HepG2 (cell line): Measurements from ENCODE around the gene ZNHIT1. TPM values are rescaled to one million over a fixed set of nuclear protein-coding genes. Genes with fewer than 3 reads are reported as not detected.

Experiments used
- ATF7-NPFF ChIP-seq: sonication (generic); formaldehyde crosslinking; IDR thresholded peaks from 2 replicates; pipeline ENCODE4 v1.8.1; 2023; ENCODE audit warnings: mild to moderate bottlenecking, low read depth, missing genetic modification reagents, moderate library complexity
- MAZ ChIP-seq, 2 experiments: sonication (generic) in 1 of 2; formaldehyde crosslinking in 1 of 2; IDR thresholded peaks; 2 replicates each; pipeline versions ENCODE4 v1.5.0 to v1.6.1; 2012 to 2020; ENCODE audit warnings: low read depth in 2 of 2, mild to moderate bottlenecking in 2 of 2, borderline replicate concordance in 1 of 2, improper control_type of control experiment in 1 of 2, low read length in 1 of 2, missing genetic modification reagents in 1 of 2, moderate library complexity in 1 of 2
- PRPF4 ChIP-seq: fragments of 200-400 bp; formaldehyde crosslinking; IDR thresholded peaks from 2 replicates; pipeline ENCODE4 v1.6.1; 2016; ENCODE audit warnings: low read length, low read depth; ENCODE audit not compliant: poor library complexity, severe bottlenecking
- SCMH1 ChIP-seq: sonication (generic); formaldehyde crosslinking; IDR thresholded peaks from 2 replicates; pipeline ENCODE4 v1.9.0; 2021; ENCODE audit warnings: missing genetic modification reagents, mild to moderate bottlenecking, borderline replicate concordance
- SP1 ChIP-seq, 2 experiments: fragments of 450-650 bp in 1 of 2; sonication (generic) in 1 of 2; formaldehyde crosslinking in 1 of 2; IDR thresholded peaks; 2 replicates each; pipeline versions ENCODE4 v1.4.0 to v1.6.1; 2016 to 2020; ENCODE audit warnings: missing genetic modification reagents in 1 of 2
- TBX3 ChIP-seq: fragments of 450-650 bp; IDR thresholded peaks from 2 replicates; pipeline ENCODE4 v1.6.1; 2017; ENCODE audit warnings: antibody characterized with exemption, mild to moderate bottlenecking, inconsistent platforms, borderline replicate concordance
- ZC3H4 ChIP-seq: sonication (generic); formaldehyde crosslinking; IDR thresholded peaks from 2 replicates; pipeline ENCODE4 v1.4.0; 2020; ENCODE audit warnings: missing genetic modification reagents, borderline replicate concordance
- ZFP90 ChIP-seq: sonication (generic); formaldehyde crosslinking; IDR thresholded peaks from 2 replicates; pipeline ENCODE4 v1.8.0; 2022; ENCODE audit warnings: missing genetic modification reagents, mild to moderate bottlenecking, inconsistent platforms, borderline replicate concordance
- ZNF136 ChIP-seq: sonication (generic); formaldehyde crosslinking; IDR thresholded peaks from 2 replicates; pipeline ENCODE4 v1.8.1; 2022; ENCODE audit warnings: low read depth, mild to moderate bottlenecking, moderate library complexity, missing genetic modification reagents
- ZNF33B ChIP-seq: sonication (generic); formaldehyde crosslinking; IDR thresholded peaks from 2 replicates; pipeline ENCODE4 v1.5.1; 2020; ENCODE audit warnings: mild to moderate bottlenecking, missing genetic modification reagents
- ZNF446 ChIP-seq: sonication (generic); formaldehyde crosslinking; IDR thresholded peaks from 2 replicates; pipeline ENCODE4 v1.5.0; 2020; ENCODE audit warnings: mild to moderate bottlenecking, missing genetic modification reagents
- ZNF530 ChIP-seq: sonication (generic); formaldehyde crosslinking; IDR thresholded peaks from 2 replicates; pipeline ENCODE4 v1.5.0; 2020; ENCODE audit warnings: low read depth, mild to moderate bottlenecking, missing genetic modification reagents
- ZNF552 ChIP-seq: sonication (generic); formaldehyde crosslinking; IDR thresholded peaks from 2 replicates; pipeline ENCODE4 v1.9.0; 2022; ENCODE audit warnings: missing genetic modification reagents, mild to moderate bottlenecking, borderline replicate concordance
- polyA plus RNA-seq, 8 experiments: library from polyadenylated mRNA; depleted of rRNA in 3 of 8; stranded (reverse) in 7 of 8; unstranded in 1 of 8; fragments of >200 nt; fragmentation: Illumina TruSeq in 4 of 8; extraction: Trizol in 4 of 8; gene quantifications; 2 replicates each; pipeline versions ENCODE4 v1.2.1 to v1.2.3, GENCODE V29; 2011 to 2016; ENCODE audit warnings: low read depth in 4 of 8, missing spikeins in 1 of 8, mixed read lengths in 1 of 8; ENCODE audit not compliant: insufficient read depth in 1 of 8
- total RNA-seq, 5 experiments: library from RNA; depleted of rRNA; stranded (reverse); fragments of >200 nt; fragmentation: Illumina TruSeq; extraction: Trizol; gene quantifications; 2 replicates each; pipeline ENCODE4 v1.2.3, GENCODE V29; 2016; ENCODE audit warnings: low read depth in 1 of 5
- TF ChIP-seq, protein P1 (sequence below): sonication (generic); formaldehyde crosslinking; IDR thresholded peaks from 2 replicates; pipeline ENCODE4 v1.4.0; 2020; ENCODE audit warnings: missing genetic modification reagents, low read depth, mild to moderate bottlenecking, borderline replicate concordance
- TF ChIP-seq, protein P2 (sequence below), 2 experiments: sonication (generic) in 1 of 2; formaldehyde crosslinking in 1 of 2; IDR thresholded peaks; 2 replicates each; pipeline versions ENCODE4 v1.4.0 to v1.6.1; 2016 to 2020; ENCODE audit warnings: borderline replicate concordance in 1 of 2, low read depth in 1 of 2, mild to moderate bottlenecking in 1 of 2, missing genetic modification reagents in 1 of 2
- TF ChIP-seq, protein P3 (sequence below): sonication (generic); formaldehyde crosslinking; IDR thresholded peaks from 2 replicates; pipeline ENCODE4 v1.9.0; 2021; ENCODE audit warnings: missing genetic modification reagents, borderline replicate concordance

Gene ZNHIT1
- total and polyA plus RNA-seq, 2 of the 13 experiments (the other 11 are each of a cell fraction or from before 2014, with no cell fraction given), result 32.5 to 64.5 TPM

DNA sequence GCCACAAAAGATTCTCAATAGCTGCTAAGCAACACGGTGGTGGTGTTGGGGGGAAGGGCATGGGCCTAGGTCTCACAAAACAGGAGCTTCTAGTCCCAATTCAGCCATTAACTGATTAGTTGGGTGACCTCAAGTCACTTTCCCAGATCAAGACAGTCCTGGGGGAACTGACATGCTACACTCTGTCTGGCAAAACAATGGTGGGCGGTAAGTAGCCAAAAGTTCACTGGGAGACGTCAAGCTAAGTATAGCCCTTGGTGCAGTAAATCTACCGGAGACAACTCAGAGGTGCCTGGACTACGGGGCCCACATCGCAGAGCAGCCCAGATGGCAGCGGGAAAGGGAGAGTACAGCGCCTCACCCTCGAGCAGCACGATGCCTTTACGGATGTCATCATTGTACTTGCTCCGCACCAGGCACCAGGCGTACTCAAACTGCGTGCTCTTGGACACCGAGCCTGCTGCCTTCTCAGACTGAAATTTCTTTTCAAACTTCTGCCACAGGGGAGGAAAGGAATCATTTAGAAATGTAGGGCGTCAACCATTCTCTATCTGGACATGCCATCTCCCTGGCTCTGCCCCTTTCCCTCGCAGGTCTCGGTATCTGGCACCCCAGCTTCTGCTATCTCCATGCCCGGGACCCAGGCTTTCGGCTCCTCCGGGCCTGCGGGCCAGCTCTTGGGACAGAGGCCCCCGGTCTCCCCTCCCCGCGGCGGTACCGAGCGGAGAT, 25.8 kb downstream of the ZNHIT1 start (continued):
- TF ChIP-seq, protein P1, sequence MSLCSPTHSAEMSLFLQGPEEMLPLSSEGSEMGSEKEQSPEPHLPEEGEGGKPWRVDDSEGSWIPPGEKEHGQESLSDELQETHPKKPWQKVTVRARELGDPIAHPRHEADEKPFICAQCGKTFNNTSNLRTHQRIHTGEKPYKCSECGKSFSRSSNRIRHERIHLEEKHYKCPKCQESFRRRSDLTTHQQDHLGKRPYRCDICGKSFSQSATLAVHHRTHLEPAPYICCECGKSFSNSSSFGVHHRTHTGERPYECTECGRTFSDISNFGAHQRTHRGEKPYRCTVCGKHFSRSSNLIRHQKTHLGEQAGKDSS (CRISPR knock-in tag), result peak; percentile 11; the same call in 1 of the 2 replicates
- TF ChIP-seq SP1 (IDR thresholded peaks at IDR 0.05), result no peak
- no peak for TF ChIP-seq SP1 (CRISPR knock-in tag; IDR thresholded peaks at IDR 0.05)
- no peak for TF ChIP-seq ZNF446 (CRISPR knock-in tag)
- TF ChIP-seq ZNF33B (CRISPR knock-in tag), result no peak
- no peak for TF ChIP-seq ZC3H4 (CRISPR knock-in tag)
- TF ChIP-seq MAZ (IDR thresholded peaks at IDR 0.05; ENCODE audit: borderline replicate concordance, low read depth, low read length), result 0 out of 2 replicates have a peak, but pooled peaks have one; percentile 28
- no peak for TF ChIP-seq MAZ (CRISPR knock-in tag; IDR thresholded peaks at IDR 0.05; ENCODE audit: low read depth)
- TF ChIP-seq SCMH1 (CRISPR knock-in tag), result no peak
- TF ChIP-seq, protein P2, sequence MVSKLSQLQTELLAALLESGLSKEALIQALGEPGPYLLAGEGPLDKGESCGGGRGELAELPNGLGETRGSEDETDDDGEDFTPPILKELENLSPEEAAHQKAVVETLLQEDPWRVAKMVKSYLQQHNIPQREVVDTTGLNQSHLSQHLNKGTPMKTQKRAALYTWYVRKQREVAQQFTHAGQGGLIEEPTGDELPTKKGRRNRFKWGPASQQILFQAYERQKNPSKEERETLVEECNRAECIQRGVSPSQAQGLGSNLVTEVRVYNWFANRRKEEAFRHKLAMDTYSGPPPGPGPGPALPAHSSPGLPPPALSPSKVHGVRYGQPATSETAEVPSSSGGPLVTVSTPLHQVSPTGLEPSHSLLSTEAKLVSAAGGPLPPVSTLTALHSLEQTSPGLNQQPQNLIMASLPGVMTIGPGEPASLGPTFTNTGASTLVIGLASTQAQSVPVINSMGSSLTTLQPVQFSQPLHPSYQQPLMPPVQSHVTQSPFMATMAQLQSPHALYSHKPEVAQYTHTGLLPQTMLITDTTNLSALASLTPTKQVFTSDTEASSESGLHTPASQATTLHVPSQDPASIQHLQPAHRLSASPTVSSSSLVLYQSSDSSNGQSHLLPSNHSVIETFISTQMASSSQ (IDR thresholded peaks at IDR 0.05; ENCODE audit: low read depth), result no peak
- TF ChIP-seq, protein P2 (CRISPR knock-in tag; IDR thresholded peaks at IDR 0.05; ENCODE audit: borderline replicate concordance), result no peak
- TF ChIP-seq ZFP90 (CRISPR knock-in tag), result no peak
- no peak for TF ChIP-seq ZNF136 (CRISPR knock-in tag)
- 0 out of 2 replicates have a peak, but pooled peaks have one; percentile 50 for TF ChIP-seq ATF7-NPFF (CRISPR knock-in tag)
- TF ChIP-seq ZNF552, result 0 out of 2 replicates have a peak, but pooled peaks have one; percentile 46
- TF ChIP-seq, protein P3, sequence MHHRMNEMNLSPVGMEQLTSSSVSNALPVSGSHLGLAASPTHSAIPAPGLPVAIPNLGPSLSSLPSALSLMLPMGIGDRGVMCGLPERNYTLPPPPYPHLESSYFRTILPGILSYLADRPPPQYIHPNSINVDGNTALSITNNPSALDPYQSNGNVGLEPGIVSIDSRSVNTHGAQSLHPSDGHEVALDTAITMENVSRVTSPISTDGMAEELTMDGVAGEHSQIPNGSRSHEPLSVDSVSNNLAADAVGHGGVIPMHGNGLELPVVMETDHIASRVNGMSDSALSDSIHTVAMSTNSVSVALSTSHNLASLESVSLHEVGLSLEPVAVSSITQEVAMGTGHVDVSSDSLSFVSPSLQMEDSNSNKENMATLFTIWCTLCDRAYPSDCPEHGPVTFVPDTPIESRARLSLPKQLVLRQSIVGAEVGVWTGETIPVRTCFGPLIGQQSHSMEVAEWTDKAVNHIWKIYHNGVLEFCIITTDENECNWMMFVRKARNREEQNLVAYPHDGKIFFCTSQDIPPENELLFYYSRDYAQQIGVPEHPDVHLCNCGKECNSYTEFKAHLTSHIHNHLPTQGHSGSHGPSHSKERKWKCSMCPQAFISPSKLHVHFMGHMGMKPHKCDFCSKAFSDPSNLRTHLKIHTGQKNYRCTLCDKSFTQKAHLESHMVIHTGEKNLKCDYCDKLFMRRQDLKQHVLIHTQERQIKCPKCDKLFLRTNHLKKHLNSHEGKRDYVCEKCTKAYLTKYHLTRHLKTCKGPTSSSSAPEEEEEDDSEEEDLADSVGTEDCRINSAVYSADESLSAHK, result 0 out of 2 replicates have a peak, but pooled peaks have one; percentile 20
- TF ChIP-seq TBX3, result no peak
- no peak for TF ChIP-seq PRPF4
- TF ChIP-seq ZNF530 (CRISPR knock-in tag), result no peak
